GM21576 (cell line): ENCODE data around the gene OPTC.

Experiments
- ATAC-seq: cut with Tn5 transposase; IDR thresholded peaks from one replicate; pipeline ENCODE4 v1.9.1; 2021; ENCODE audit warnings: mild to moderate bottlenecking, moderate library complexity; ENCODE audit not compliant: unreplicated experiment

The OPTC gene

GRCh38 chr1:203556047-203556851 lies 62.3 kb downstream of the OPTC start:
- no peak for ATAC-seq

GRCh38 chr1:203557390-203557789 lies 63.4 kb downstream of the OPTC start:
- no peak for ATAC-seq

- no peak for ATAC-seq
Observed at GRCh38 chr1:203558064-203558760, 64.3 kb downstream of the OPTC start.
